ENCODE results near the gene BPIFB3.

- TF ChIP-seq CTCF (IDR thresholded peaks at IDR 0.05) (no peak), POLR2A (IDR thresholded peaks at IDR 0.05) (no peak)
Measured at GRCh38 chr20:33009214-33010132, 44.2 kb upstream of the BPIFB3 start.

All from vagina (tissue), 2 donors.